Ovary (tissue), 9 donors: Measurements from ENCODE around the gene VIM. TPM values are rescaled to one million over a fixed set of nuclear protein-coding genes. Genes with fewer than 3 reads are reported as not detected.

ENCODE experiments used
- DNase-seq, 5 donors: peaks; one replicate each; pipeline ENCODE4 v3.0.0-alpha.2; 2019 to 2020
- H3K27ac ChIP-seq, 2 donors: fragments of 200-600 bp; one replicate each; pipeline versions ENCODE4 v1.5.1 to v1.8.0; 2019 to 2022
- H3K27me3 ChIP-seq: fragments of 200-600 bp; one replicate; pipeline ENCODE4 v1.8.0; 2022
- H3K36me3 ChIP-seq: fragments of 200-600 bp; sonication (generic); one replicate; pipeline ENCODE4 v1.5.1; 2019
- H3K4me1 ChIP-seq: one replicate; pipeline ENCODE4 v1.8.1; 2013; ENCODE audit warnings: mild to moderate bottlenecking, moderate library complexity; ENCODE audit not compliant: insufficient read depth
- H3K4me3 ChIP-seq: fragments of 200-600 bp; sonication (generic); one replicate; pipeline ENCODE4 v1.5.1; 2017
- H3K9me3 ChIP-seq, 2 donors: fragments of 200-600 bp in 1 of 2; sonication (generic) in 1 of 2; one replicate each; pipeline versions ENCODE4 v1.5.1 to v1.8.1; 2013 to 2019; ENCODE audit warnings: mild to moderate bottlenecking in 1 of 2, moderate library complexity in 1 of 2
- CTCF ChIP-seq, 3 donors: fragments of 450-650 bp in 2 of 3; fragments of 200-600 bp in 1 of 3; IDR thresholded peaks; one replicate each; pipeline versions ENCODE4 v1.5.1 to v1.8.0; 2016 to 2022; ENCODE audit warnings: antibody characterized with exemption in 3 of 3, mild to moderate bottlenecking in 1 of 3
- EP300 ChIP-seq: sonication (generic); formaldehyde crosslinking; IDR thresholded peaks from one replicate; pipeline ENCODE4 v1.6.1; 2017; ENCODE audit warnings: antibody characterized with exemption
- POLR2A ChIP-seq: fragments of 450-650 bp; IDR thresholded peaks from one replicate; pipeline ENCODE4 v1.6.1; 2017; ENCODE audit warnings: antibody characterized with exemption, mild to moderate bottlenecking, moderate library complexity
- WGBS, 3 donors: extraction: QIAGEN DNeasy Blood & Tissue Kit in 1 of 3; methylation state at CpG; one replicate each; pipeline versions ENCODE4 v1.1.5 to v1.1.7; 2013 to 2017; 5-methylcytosine and 5-hydroxymethylcytosine counted together
- intact Hi-C, 4 donors: fragments of 100-400 bp; cut with DNase I; formaldehyde crosslinking; loops; one replicate each; pipeline versions ENCODE4 v1.11.0 to v1.15.1; 2022 to 2023
- polyA plus RNA-seq, 2 donors: library from polyadenylated mRNA; stranded (reverse); fragments of 200-250 nt in 1 of 2; fragments of 350-450 nt in 1 of 2; fragmentation: Illumina TruSeq in 1 of 2; extraction: RNeasy Lipid Tissue Mini Kit (QIAGEN cat#74804) in 1 of 2; gene quantifications; one replicate each; pipeline ENCODE4 v1.2.3, GENCODE V29; 2013 to 2014
- total RNA-seq, 7 donors: library from RNA; depleted of rRNA in 2 of 7; stranded (reverse); fragments of >200 nt in 2 of 7; fragmentation: NEBNext Ultra II Directional in 3 of 7; extraction: Animal tissue kit (Norgen Biotek cat#: 25700) in 3 of 7; gene quantifications; one replicate each; pipeline versions ENCODE4 v1.1.0 to v1.2.4, GENCODE V29; 2016 to 2023
- donor health status: DM: no; HTN: no; CAD: no; lungs with moderate emphysema.
- donor health status: DM: no; HTN: no; CAD: no.
- donor health status: Bipolar disorder and iron deficiency.
- donor health status: DM: yes; HTN: yes; CAD: no.
- donor health status: DM: no; HTN: no; CAD: no.
- donor health status: DM: yes; HTN: yes; CAD: no.

Gene VIM
- total and polyA plus RNA-seq, 9 donors = 2,370 to 6,135 (median 4,661) TPM

DNA sequence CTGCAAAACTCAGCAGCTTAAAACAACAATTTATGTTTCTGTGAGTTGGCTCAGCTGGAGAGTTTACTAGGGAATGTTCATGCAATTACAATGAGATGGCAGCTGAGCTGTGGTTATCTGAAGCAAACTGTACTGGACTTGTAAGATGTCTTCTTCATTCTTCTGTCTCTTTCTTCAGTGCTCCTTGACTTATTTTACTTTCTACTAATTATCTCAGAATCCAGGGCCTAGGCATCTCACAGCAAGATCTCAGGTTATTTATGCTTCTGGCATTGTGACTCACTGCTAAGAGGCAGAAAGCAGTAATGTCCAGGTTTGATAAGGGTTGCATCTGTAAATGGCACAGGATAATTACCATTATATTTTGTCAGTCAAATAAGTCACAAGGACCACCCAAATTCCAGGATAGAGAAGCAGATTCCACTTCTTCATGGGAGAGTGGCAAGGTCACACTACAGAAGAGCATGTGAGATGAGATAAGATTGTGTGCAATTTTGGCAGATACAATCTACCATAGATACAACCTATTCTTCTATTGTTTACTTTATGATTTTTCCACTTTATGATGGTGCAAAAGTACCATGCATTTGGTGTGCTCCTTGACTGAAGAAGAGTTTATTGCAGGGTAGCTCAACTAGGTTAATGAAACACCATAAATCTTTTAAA lies 16.8 kb downstream of the VIM start:
- Histone ChIP-seq H3K27ac (no peak overlapping the region), H3K27me3 (no peaks in the 10 kb centered on the region), H3K9me3 (no peaks in the 10 kb centered on the region), H3K4me1 (no peaks in the 10 kb centered on the region), H3K36me3 (no peaks in the 10 kb centered on the region), H3K4me3 (no peak overlapping the region)
- TF ChIP-seq POLR2A (no peak), CTCF (IDR thresholded peaks at IDR 0.05) (no peak), EP300 (no peak)
- no peak for DNase-seq
- intact Hi-C loops = no loop called here

GRCh38 chr10:17247210-17247609 lies 19.2 kb downstream of the VIM start:
- WGBS, 3 donors = 86 to 100% (median 94%) methylated on average over 1 of the region's 1 CpG
- Histone ChIP-seq H3K27me3 (no peaks in the 10 kb centered on the region), H3K4me1 (no peaks in the 10 kb centered on the region), H3K27ac (no peak overlapping the region), H3K36me3 (no peaks in the 10 kb centered on the region), H3K4me3 (no peak overlapping the region), H3K9me3 (no peaks in the 10 kb centered on the region)
- TF ChIP-seq POLR2A = no peak
- no peak for TF ChIP-seq EP300
- no peak for TF ChIP-seq CTCF (IDR thresholded peaks at IDR 0.05)
- intact Hi-C loops = no loop called here
- DNase-seq = no peak

DNA sequence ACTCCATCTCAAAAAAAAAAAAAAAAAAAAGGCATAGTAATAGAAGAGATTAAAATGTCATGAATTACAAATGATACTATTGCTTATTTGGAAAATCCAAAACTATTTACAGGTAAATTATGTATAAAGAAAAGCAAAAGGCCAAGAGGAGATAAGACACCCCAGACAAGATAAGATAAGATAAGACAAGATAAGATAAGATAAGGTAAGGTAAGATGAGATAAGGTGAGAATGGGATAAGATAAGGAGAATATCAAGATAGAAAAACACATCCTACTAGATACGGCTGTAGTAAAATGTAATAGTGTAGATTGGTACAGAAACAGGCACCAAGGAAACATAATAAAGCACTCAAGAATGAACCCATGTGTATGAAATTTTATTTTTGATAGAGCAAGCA lies 20.9 kb downstream of the VIM start:
- Histone ChIP-seq H3K27ac (no peak overlapping the region), H3K27me3 (no peaks in the 10 kb centered on the region), H3K9me3 (no peaks in the 10 kb centered on the region), H3K36me3 (no peaks in the 10 kb centered on the region), H3K4me1 (no peaks in the 10 kb centered on the region), H3K4me3 (no peak overlapping the region)
- TF ChIP-seq EP300 = no peak
- TF ChIP-seq POLR2A = no peak
- no peak for TF ChIP-seq CTCF (IDR thresholded peaks at IDR 0.05)
- intact Hi-C loops = no loop called here
- 87 to 90% (median 90%) methylated on average over 1 of the region's 1 CpG for WGBS, 3 donors
- no peak for DNase-seq

DNA sequence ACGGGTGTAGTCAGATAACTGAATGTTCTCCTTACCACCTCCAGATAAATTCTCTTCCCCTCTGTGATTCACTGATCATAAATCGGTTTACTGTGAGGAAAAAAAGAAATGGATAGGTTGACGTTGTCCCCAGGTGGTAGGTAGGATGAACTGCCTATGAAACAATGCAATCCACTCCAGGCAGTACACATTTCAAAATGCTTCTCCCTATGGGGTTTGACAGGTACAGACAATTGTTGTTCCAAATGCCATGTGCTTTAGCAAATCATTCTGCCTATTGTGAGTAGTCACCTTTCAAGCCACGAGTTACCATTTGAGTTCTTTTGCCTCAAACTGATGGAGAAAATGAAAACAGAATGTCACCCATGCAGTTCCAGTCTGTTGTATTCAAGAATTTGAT lies 21.8 kb downstream of the VIM start:
- intact Hi-C loops = loop anchor here in 2 of 4 donors (2.0 to 5.0 kb wide), 2 partner anchors 405 to 418 kb away; no protein-coding TSS in a partner anchor
- TF ChIP-seq EP300 (no peak), CTCF (IDR thresholded peaks at IDR 0.05) (peak in 1 of 3 donors; percentile 20)
- 56 to 63% (median 59%) methylated on average over 4 of the region's 4 CpGs for WGBS, 3 donors
- no peaks in the 10 kb centered on the region for H3K36me3 ChIP-seq
- DNase-seq = no peak
- no peaks in the 10 kb centered on the region for H3K27me3 ChIP-seq
- H3K4me3 ChIP-seq = no peak overlapping the region
- no peaks in the 10 kb centered on the region for H3K9me3 ChIP-seq
- H3K27ac ChIP-seq = no peak overlapping the region
- no peaks in the 10 kb centered on the region for H3K4me1 ChIP-seq
